Smooth muscle cell (in vitro differentiated cells): ENCODE data around the gene ABHD10. TPM values are rescaled to one million over a fixed set of nuclear protein-coding genes. Genes with fewer than 3 reads are reported as not detected.
"Not testable (repeated sequence)": the region's sequence is repeated elsewhere in the genome, so short reads cannot be mapped to it uniquely, and the experiment has no call there.

Experiments used
- DNase-seq: peaks from one replicate; lab custom pipeline; 2025; ENCODE audit not compliant: unreplicated experiment; lab: John Stamatoyannopoulos, UW
- H2AFZ ChIP-seq: fragments of 200-600 bp; sonication (generic); 2 replicates; pipeline ENCODE4 v1.6.0; 2016; ENCODE audit warnings: antibody characterized with exemption, low read depth, mild to moderate bottlenecking
- H3F3A ChIP-seq: fragments of 200-600 bp; sonication (generic); 2 replicates; pipeline ENCODE4 v1.6.0; 2017; ENCODE audit warnings: antibody characterized with exemption, low read depth
- H3K27ac ChIP-seq: fragments of 200-600 bp; sonication (generic); 2 replicates; pipeline ENCODE4 v1.5.1; 2016; ENCODE audit warnings: low read depth, mild to moderate bottlenecking
- H3K27me3 ChIP-seq: fragments of 200-600 bp; sonication (generic); 2 replicates; pipeline ENCODE4 v1.6.1; 2016; ENCODE audit warnings: low read depth, mild to moderate bottlenecking
- H3K36me3 ChIP-seq: fragments of 200-600 bp; sonication (generic); 2 replicates; pipeline ENCODE4 v1.5.1; 2016; ENCODE audit warnings: low read depth
- H3K4me1 ChIP-seq: fragments of 200-600 bp; sonication (generic); 2 replicates; pipeline ENCODE4 v1.5.1; 2016; ENCODE audit warnings: low read depth
- H3K4me2 ChIP-seq: fragments of 200-600 bp; sonication (generic); 2 replicates; pipeline ENCODE4 v1.6.0; 2016; ENCODE audit warnings: mild to moderate bottlenecking
- H3K4me3 ChIP-seq: fragments of 200-600 bp; sonication (generic); 2 replicates; pipeline ENCODE4 v1.5.1; 2016; ENCODE audit warnings: mild to moderate bottlenecking
- H3K79me2 ChIP-seq: fragments of 200-600 bp; sonication (generic); 2 replicates; pipeline ENCODE4 v1.6.0; 2016; ENCODE audit warnings: low read depth, mild to moderate bottlenecking
- H3K9ac ChIP-seq: fragments of 200-600 bp; sonication (generic); 2 replicates; pipeline ENCODE4 v1.6.0; 2016; ENCODE audit warnings: low read depth
- H3K9me3 ChIP-seq: fragments of 200-600 bp; sonication (generic); replicated peaks from 2 replicates; pipeline ENCODE4 v1.5.1; 2016; ENCODE audit warnings: low read depth
- H4K20me1 ChIP-seq: fragments of 200-600 bp; sonication (generic); 2 replicates; pipeline ENCODE4 v1.6.0; 2016; ENCODE audit warnings: low read depth
- CTCF ChIP-seq: fragments of 200-600 bp; sonication (generic); IDR thresholded peaks from 2 replicates; pipeline ENCODE4 v1.5.1; 2017; ENCODE audit warnings: borderline replicate concordance, mild to moderate bottlenecking, antibody characterized with exemption; ENCODE audit not compliant: insufficient read depth, poor library complexity, severe bottlenecking
- WGBS: methylation state at CpG from one replicate; pipeline ENCODE4 v1.1.7; 2016; ENCODE audit warnings: low lambda C conversion rate; 5-methylcytosine and 5-hydroxymethylcytosine counted together
- polyA plus RNA-seq: library from polyadenylated mRNA; unstranded; fragments of >200 nt; fragmentation: Nextera tagmentation; extraction: Ambion mirVana; gene quantifications from 2 replicates; pipeline ENCODE4 v1.2.1, GENCODE V29; 2016
- total RNA-seq: library from RNA; depleted of rRNA; stranded (reverse); fragments of >200 nt; gene quantifications from 2 replicates; pipeline ENCODE4 v1.2.3, GENCODE V29; 2014

The ABHD10 gene
- total and polyA plus RNA-seq, 2 experiments from 2014 or later = 44.1 to 44.9 TPM

- Histone ChIP-seq H4K20me1 (no peaks in the 10 kb centered on the region), H2AFZ (no peak overlapping the region), H3K36me3 (no peaks in the 10 kb centered on the region), H3K79me2 (no peaks in the 10 kb centered on the region), H3K27me3 (no peaks in the 10 kb centered on the region), H3K4me1 (no peaks in the 10 kb centered on the region), H3K9ac (no peak overlapping the region), H3K4me3 (no peak overlapping the region), H3K27ac (no peak overlapping the region), H3K4me2 (no peak overlapping the region), H3K9me3 (no peaks in the 10 kb centered on the region), H3F3A (no peaks in the 10 kb centered on the region)
- 75% methylated on average over 5 of the region's 5 CpGs for WGBS
- DNase-seq = no peak
- TF ChIP-seq CTCF = no peak
Observed at GRCh38 chr3:112032098-112032731, 53.4 kb downstream of the ABHD10 start.

DNA sequence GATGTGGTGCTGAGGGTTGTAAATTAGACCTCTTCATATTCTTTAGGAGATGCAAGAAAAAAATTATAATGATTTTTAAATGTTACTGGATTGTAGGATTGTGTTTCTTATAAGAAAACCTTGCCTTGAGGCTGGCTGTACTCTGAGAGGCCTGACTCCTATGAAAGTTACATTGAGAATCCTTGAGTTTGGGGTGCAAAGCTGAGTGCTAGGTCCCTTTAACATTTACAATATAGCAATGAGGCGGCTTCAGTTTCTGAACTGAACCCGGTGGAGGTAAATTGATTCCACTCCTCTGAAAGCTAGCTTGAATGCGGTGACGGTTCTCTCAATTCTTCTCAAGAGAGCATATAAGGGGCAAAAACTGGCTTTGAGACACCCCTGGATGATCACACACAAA is 55.6 kb downstream of the ABHD10 start, which contains the start of gene TMPRSS7:
TSS of gene TMPRSS7 (plus strand) at position 301 of the 400 bp plus-strand sequence. CDS start 110 bp downstream, outside the sequence.
- WGBS = 99% methylated on average over 4 of the region's 4 CpGs
- Histone ChIP-seq H3K4me3 (no peak within 1 kb of the TSS), H2AFZ (no peak within 1 kb of the TSS), H3K27ac (no peak within 1 kb of the TSS), H3K4me2 (no peak within 1 kb of the TSS), H3K79me2 (no peaks in the 10 kb centered on the region), H3K27me3 (no peaks in the 10 kb centered on the region), H3K9ac (no peak within 1 kb of the TSS), H3K9me3 (no peaks in the 10 kb centered on the region), H4K20me1 (no peaks in the 10 kb centered on the region), H3F3A (no peaks in the 10 kb centered on the region), H3K4me1 (no peaks in the 10 kb centered on the region), H3K36me3 (no peaks in the 10 kb centered on the region)
- no peak for DNase-seq
- no peak for TF ChIP-seq CTCF

DNA sequence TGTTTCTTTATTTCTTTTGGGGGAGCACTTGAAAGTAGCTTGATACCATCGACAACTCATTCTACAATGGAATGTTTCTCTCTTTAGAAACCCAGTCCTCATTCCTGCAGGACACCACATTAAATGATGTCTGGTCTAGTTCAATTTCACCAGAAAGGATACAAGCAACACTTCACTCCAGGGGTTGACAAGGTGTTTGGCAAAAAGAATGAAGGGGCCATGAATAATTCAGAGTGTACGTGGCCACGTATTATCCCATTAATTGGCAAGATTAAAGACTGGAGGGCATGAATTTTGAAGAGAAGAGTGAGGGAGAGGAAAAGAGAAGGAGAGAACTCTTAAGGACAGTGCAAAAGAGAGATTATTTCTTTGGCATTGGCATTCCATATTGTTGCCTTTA is 56.4 kb downstream of the ABHD10 start:
- H3K9ac ChIP-seq = no peak overlapping the region
- H3K36me3 ChIP-seq = no peaks in the 10 kb centered on the region
- H3K4me1 ChIP-seq = no peaks in the 10 kb centered on the region
- no peaks in the 10 kb centered on the region for H3F3A ChIP-seq
- H2AFZ ChIP-seq = no peak overlapping the region
- no peaks in the 10 kb centered on the region for H3K27me3 ChIP-seq
- H3K79me2 ChIP-seq = no peaks in the 10 kb centered on the region
- no peak for TF ChIP-seq CTCF
- H3K4me3 ChIP-seq = no peak overlapping the region
- no peaks in the 10 kb centered on the region for H4K20me1 ChIP-seq
- H3K4me2 ChIP-seq = no peak overlapping the region
- WGBS = 66% methylated on average over 3 of the region's 3 CpGs
- H3K27ac ChIP-seq = no peak overlapping the region
- H3K9me3 ChIP-seq = no peaks in the 10 kb centered on the region
- DNase-seq = no peak

- H4K20me1 ChIP-seq, H3K4me2 ChIP-seq, H2AFZ ChIP-seq, H3K79me2 ChIP-seq, H3K27ac ChIP-seq, H3K9me3 ChIP-seq, DNase-seq, H3K9ac ChIP-seq, H3K4me3 ChIP-seq, H3K4me1 ChIP-seq, H3K36me3 ChIP-seq, H3K27me3 ChIP-seq, H3F3A ChIP-seq: not testable (repeated sequence)
- WGBS = 68% methylated on average over 4 of the region's 4 CpGs
Observed at GRCh38 chr3:112037194-112037593, 58.4 kb downstream of the ABHD10 start.
